CD4-positive, alpha-beta T cell (primary cell): ENCODE results near the gene GOLGA6L2. TPM values are rescaled to one million over a fixed set of nuclear protein-coding genes. Genes with fewer than 3 reads are reported as not detected.

Experiments
- ATAC-seq: fragments of 200-7000 bp; cut with Tn5 transposase; one replicate; pipeline ENCODE4 v1.10.0; 2022; ENCODE audit warnings: mild to moderate bottlenecking; ENCODE audit not compliant: poor library complexity
- CTCF ChIA-PET: fragments of 350-600 bp; sonication (Branson Sonifier 250); formaldehyde crosslinking; loops from one replicate; lab custom pipeline; 2021; ENCODE audit warnings: antibody characterized with exemption, inconsistent platforms; lab: Charles Lee
- POLR2A ChIA-PET: fragments of 350-600 bp; sonication (Branson Sonifier 250); formaldehyde crosslinking; loops from one replicate; lab custom pipeline; 2021; ENCODE audit warnings: antibody characterized with exemption, inconsistent platforms; lab: Charles Lee
- DNase-seq, 14 experiments: peaks; one replicate each; pipeline ENCODE4 v3.0.0-alpha.2; 2013 to 2020; ENCODE audit warnings: mixed read lengths in 2 of 14
- H3K27ac ChIP-seq, 2 donors: one replicate each; pipeline versions ENCODE4 v1.5.1 to v1.7.0; 2013; ENCODE audit warnings: low read length in 2 of 2, low read depth in 1 of 2, mild to moderate bottlenecking in 1 of 2
- H3K27me3 ChIP-seq, 2 experiments: 1 replicate in 1 of 2; 2 replicates in 1 of 2; pipeline versions ENCODE4 v1.6.1 to v1.7.0; 2013; ENCODE audit warnings: low read length in 2 of 2, control low read depth in 1 of 2, mild to moderate bottlenecking in 1 of 2, moderate library complexity in 1 of 2; ENCODE audit not compliant: insufficient read depth in 2 of 2, control insufficient read depth in 1 of 2
- H3K36me3 ChIP-seq: one replicate; pipeline ENCODE4 v1.6.1; 2013; ENCODE audit warnings: low read length, control low read depth; ENCODE audit not compliant: insufficient read depth
- H3K4me1 ChIP-seq: one replicate; pipeline ENCODE4 v1.6.1; 2013; ENCODE audit warnings: low read length, control low read depth; ENCODE audit not compliant: insufficient read depth
- H3K4me3 ChIP-seq: one replicate; pipeline ENCODE4 v1.5.1; 2013; ENCODE audit warnings: mild to moderate bottlenecking, low read length, moderate library complexity
- H3K9me3 ChIP-seq, 2 experiments: 1 replicate in 1 of 2; 2 replicates in 1 of 2; pipeline versions ENCODE4 v1.6.1 to v1.7.0; 2013; ENCODE audit warnings: low read length in 2 of 2, mild to moderate bottlenecking in 2 of 2, control low read depth in 1 of 2, moderate library complexity in 1 of 2; ENCODE audit not compliant: control insufficient read depth in 1 of 2, insufficient read depth in 1 of 2
- H3K27ac Mint-ChIP-seq: one replicate; pipeline ENCODE4 v1.8.0; 2020; ENCODE audit warnings: mixed read lengths
- H3K27me3 Mint-ChIP-seq: one replicate; pipeline ENCODE4 v1.8.0; 2021; ENCODE audit warnings: mixed read lengths
- H3K36me3 Mint-ChIP-seq: one replicate; pipeline ENCODE4 v1.8.0; 2021; ENCODE audit warnings: low read depth, mixed read lengths
- H3K4me1 Mint-ChIP-seq: one replicate; pipeline ENCODE4 v1.8.0; 2021; ENCODE audit warnings: low read depth, mixed read lengths
- H3K4me3 Mint-ChIP-seq: one replicate; pipeline ENCODE4 v1.8.0; 2020; ENCODE audit warnings: mild to moderate bottlenecking, mixed read lengths
- H3K9me3 Mint-ChIP-seq: one replicate; pipeline ENCODE4 v1.8.0; 2020; ENCODE audit warnings: mixed read lengths
- intact Hi-C, 2 experiments: fragments of 100-400 bp; cut with DNase I in 1 of 2; cut with micrococcal nuclease in 1 of 2; formaldehyde crosslinking; loops; one replicate each; pipeline versions ENCODE4 v1.15.1 to v1.9.0; 2023 to 2025; cut with DNase I, micrococcal nuclease
- total RNA-seq, 174 experiments: library from RNA in 2 of 174; stranded (reverse) in 2 of 174; gene quantifications; one replicate each; pipeline ENCODE4 v1.2.3 and lab custom pipeline; 2021 to 2026
- TF ChIP-seq, protein P1 (sequence below): fragments of 200-600 bp; IDR thresholded peaks from one replicate; pipeline ENCODE4 v1.8.0; 2022; ENCODE audit warnings: antibody characterized with exemption, mild to moderate bottlenecking

The GOLGA6L2 gene
- total RNA-seq, 2 experiments from 2014 or later, result not detected

DNA sequence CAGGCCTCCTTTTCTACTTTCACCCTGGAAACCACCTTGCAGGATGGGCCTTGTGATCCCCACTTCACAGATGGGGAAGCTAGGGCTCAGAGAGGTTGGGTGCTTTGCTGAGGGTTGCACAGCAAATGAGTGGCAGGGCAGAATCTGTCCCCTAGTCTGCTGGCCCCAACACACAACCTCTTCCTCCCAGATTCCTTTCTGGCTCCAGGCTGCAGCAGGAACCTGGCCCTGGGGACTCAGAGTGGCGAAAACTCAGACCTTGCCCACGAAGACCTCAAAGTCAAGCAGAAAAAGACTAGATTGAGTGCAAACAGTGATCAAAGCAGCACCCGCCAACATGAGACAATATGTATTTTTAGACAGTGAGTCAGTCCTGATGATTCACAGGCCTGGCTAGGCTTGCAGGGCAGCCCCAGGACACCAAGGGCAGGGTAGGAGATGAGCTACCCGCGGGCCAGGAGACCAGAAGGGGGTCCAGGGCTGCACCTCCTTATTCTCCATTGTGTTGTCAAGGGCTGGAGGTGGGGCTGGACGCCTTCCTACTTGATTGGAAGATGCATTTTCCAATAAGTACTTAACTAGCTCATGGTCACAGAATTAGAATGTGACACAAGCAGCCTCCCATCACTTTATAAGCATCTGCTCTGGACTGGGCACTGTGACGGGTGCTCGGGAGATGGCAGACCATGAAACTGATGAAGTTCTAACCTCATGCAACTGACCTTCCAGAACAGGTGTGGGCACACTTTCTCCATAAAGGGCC, 23.9 kb downstream of the GOLGA6L2 start:
- no peak for ATAC-seq
- ChIA-PET POLR2A (no interaction called here), CTCF (no interaction called here)
- Mint-ChIP-seq H3K9me3 (no peaks in the 10 kb centered on the region), H3K27me3 (no peaks in the 10 kb centered on the region), H3K4me3 (no peak overlapping the region), H3K4me1 (no peaks in the 10 kb centered on the region), H3K36me3 (no peaks in the 10 kb centered on the region), H3K27ac (no peak overlapping the region)
- Histone ChIP-seq H3K4me3 (no peak overlapping the region), H3K36me3 (no peaks in the 10 kb centered on the region), H3K9me3 (no peaks in the 10 kb centered on the region), H3K27me3 (no peaks in the 10 kb centered on the region), H3K4me1 (no peaks in the 10 kb centered on the region), H3K27ac (no peak overlapping the region)
- TF ChIP-seq, protein P1, sequence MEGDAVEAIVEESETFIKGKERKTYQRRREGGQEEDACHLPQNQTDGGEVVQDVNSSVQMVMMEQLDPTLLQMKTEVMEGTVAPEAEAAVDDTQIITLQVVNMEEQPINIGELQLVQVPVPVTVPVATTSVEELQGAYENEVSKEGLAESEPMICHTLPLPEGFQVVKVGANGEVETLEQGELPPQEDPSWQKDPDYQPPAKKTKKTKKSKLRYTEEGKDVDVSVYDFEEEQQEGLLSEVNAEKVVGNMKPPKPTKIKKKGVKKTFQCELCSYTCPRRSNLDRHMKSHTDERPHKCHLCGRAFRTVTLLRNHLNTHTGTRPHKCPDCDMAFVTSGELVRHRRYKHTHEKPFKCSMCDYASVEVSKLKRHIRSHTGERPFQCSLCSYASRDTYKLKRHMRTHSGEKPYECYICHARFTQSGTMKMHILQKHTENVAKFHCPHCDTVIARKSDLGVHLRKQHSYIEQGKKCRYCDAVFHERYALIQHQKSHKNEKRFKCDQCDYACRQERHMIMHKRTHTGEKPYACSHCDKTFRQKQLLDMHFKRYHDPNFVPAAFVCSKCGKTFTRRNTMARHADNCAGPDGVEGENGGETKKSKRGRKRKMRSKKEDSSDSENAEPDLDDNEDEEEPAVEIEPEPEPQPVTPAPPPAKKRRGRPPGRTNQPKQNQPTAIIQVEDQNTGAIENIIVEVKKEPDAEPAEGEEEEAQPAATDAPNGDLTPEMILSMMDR, result no peak
- intact Hi-C loops, result no loop called here
- no peak for DNase-seq

DNA sequence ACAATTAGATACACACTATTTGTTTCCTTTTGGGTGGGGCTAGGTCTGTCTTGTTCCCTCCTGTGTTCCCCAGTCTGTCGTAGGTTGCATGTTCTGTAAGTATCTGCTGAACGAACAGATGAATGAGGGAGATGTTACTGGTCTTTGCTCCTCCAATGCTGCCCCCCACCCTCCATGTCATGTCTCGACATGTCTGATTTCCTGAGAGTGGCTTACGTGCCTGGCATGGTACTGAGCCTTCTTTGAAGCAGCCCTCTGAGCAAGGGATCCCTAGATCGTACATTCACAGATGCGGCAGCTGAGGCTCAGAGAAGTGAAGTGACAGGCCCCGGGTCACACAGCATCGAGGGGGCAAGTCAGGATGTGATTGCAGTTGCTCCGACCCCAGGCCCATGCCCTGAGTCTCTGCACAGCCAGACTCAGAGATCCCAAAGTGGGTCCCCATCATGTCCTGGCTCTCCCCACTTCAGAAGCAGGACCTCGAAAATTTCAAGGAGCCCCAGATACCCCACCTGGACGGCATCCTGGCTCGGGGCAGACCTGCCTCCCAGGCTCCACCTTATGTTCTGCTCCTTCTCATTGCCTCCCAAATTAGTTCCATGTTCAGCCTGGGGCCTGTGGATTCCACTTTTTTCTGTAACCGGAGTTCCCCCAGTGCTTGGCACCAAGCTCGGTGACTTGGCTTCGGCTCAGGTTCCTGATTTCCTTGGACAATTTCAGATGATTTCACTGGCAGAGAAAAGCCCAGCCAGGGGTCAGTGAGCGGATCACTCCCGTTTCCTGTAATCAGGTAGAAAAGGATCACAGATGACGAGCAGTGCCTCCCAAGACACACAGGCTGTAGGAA, 24.7 kb downstream of the GOLGA6L2 start:
- ChIA-PET POLR2A (no interaction called here), CTCF (no interaction called here)
- ATAC-seq (no peak), DNase-seq (no peak)
- TF ChIP-seq, protein P1, result no peak
- no peaks in the 10 kb centered on the region for H3K27me3 ChIP-seq
- Mint-ChIP-seq H3K36me3 (no peaks in the 10 kb centered on the region), H3K4me3 (no peak overlapping the region), H3K9me3 (no peaks in the 10 kb centered on the region), H3K27me3 (no peaks in the 10 kb centered on the region), H3K4me1 (no peaks in the 10 kb centered on the region), H3K27ac (no peak overlapping the region)
- intact Hi-C loops, result no loop called here
- no peak overlapping the region for H3K4me3 ChIP-seq
- no peaks in the 10 kb centered on the region for H3K4me1 ChIP-seq
- H3K36me3 ChIP-seq, result no peaks in the 10 kb centered on the region
- H3K27ac ChIP-seq, result no peak overlapping the region
- H3K9me3 ChIP-seq, result no peaks in the 10 kb centered on the region

- peaks cover 0 to 8% of the 10 kb centered on the region in 2 experiments for H3K9me3 ChIP-seq
- ATAC-seq (no peak), DNase-seq (no peak)
- intact Hi-C loops, result no loop called here
- Mint-ChIP-seq H3K9me3 (no peaks in the 10 kb centered on the region), H3K27me3 (no peaks in the 10 kb centered on the region), H3K27ac (no peak overlapping the region), H3K4me3 (no peak overlapping the region), H3K4me1 (no peaks in the 10 kb centered on the region), H3K36me3 (no peaks in the 10 kb centered on the region)
- TF ChIP-seq, protein P1, result no peak
- ChIA-PET POLR2A (no interaction called here), CTCF (no interaction called here)
- no peaks in the 10 kb centered on the region for H3K4me1 ChIP-seq
- H3K4me3 ChIP-seq, result no peak overlapping the region
- no peaks in the 10 kb centered on the region for H3K27me3 ChIP-seq
- no peaks in the 10 kb centered on the region for H3K36me3 ChIP-seq
- no peak overlapping the region for H3K27ac ChIP-seq
These were observed 26.1 kb downstream of the GOLGA6L2 start for GRCh38 chr15:23420806-23421575.
